Ishikawa (cell line): ENCODE measurements around the gene CAMK2N1.
A peak's percentile ranks its signal among the peaks of the same experiment; 100 is the strongest.

Experiments
- CEBPB ChIP-seq: IDR thresholded peaks from 2 replicates; pipeline ENCODE4 v1.6.1; 2012
- CREB1 ChIP-seq: IDR thresholded peaks from 2 replicates; pipeline ENCODE4 v1.6.1; 2012; ENCODE audit warnings: low read depth
- EGR1 ChIP-seq: IDR thresholded peaks from 2 replicates; pipeline ENCODE4 v1.6.1; 2012
- EP300 ChIP-seq: IDR thresholded peaks from 2 replicates; pipeline ENCODE4 v1.6.1; 2012; ENCODE audit warnings: borderline replicate concordance
- FOXM1 ChIP-seq: IDR thresholded peaks from 2 replicates; pipeline ENCODE4 v1.6.1; 2012; ENCODE audit warnings: low read depth, borderline replicate concordance
- NFIC ChIP-seq: IDR thresholded peaks from 2 replicates; pipeline ENCODE4 v1.6.1; 2012
- RAD21 ChIP-seq: IDR thresholded peaks from 2 replicates; pipeline ENCODE4 v1.6.1; 2012; ENCODE audit warnings: low read depth
- TAF1 ChIP-seq: IDR thresholded peaks from 2 replicates; pipeline ENCODE4 v1.6.1; 2012; ENCODE audit warnings: low read depth, mild to moderate bottlenecking
- TCF12 ChIP-seq: IDR thresholded peaks from 2 replicates; pipeline ENCODE4 v1.6.1; 2012; ENCODE audit warnings: low read depth
- TEAD4 ChIP-seq: IDR thresholded peaks from 2 replicates; pipeline ENCODE4 v1.6.1; 2012
- YY1 ChIP-seq: IDR thresholded peaks from 2 replicates; pipeline ENCODE4 v1.6.1; 2012; ENCODE audit warnings: low read depth
- ZBTB7A ChIP-seq: IDR thresholded peaks from 2 replicates; pipeline ENCODE4 v1.6.1; 2012; ENCODE audit warnings: low read depth
- TF ChIP-seq, protein P1 (sequence below): IDR thresholded peaks from 2 replicates; pipeline ENCODE4 v1.6.1; 2012
- TF ChIP-seq, protein P2 (sequence below): IDR thresholded peaks from 2 replicates; pipeline ENCODE4 v1.6.1; 2012
- TF ChIP-seq, protein P3 (sequence below): IDR thresholded peaks from 2 replicates; pipeline ENCODE4 v1.6.1; 2012; ENCODE audit warnings: low read depth, mild to moderate bottlenecking

The CAMK2N1 gene

DNA sequence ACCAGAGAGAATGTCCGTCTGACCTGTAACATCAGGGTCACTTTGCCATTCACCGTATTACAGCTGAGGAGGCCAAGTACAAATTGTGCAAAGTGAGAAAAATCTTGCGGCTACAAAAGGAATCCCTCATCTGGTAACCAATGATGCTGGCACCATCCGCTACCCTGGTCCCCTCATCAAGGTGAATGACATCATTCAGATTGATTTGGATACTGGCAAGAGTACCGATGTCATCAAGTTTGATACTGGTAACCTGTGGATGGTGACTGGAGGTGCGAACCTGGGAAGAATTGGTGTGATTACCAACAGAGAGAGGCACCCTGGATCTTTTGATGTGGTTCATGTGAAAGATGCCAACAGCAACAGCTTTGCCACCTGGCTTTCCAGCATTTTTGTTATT lies 40.3 kb upstream of the CAMK2N1 start:
- TF ChIP-seq TAF1 (no peak), RAD21 (no peak), FOXM1 (no peak), TCF12 (no peak), TEAD4 (no peak), EP300 (no peak), CEBPB (no peak), YY1 (no peak), NFIC (no peak), CREB1 (no peak), EGR1 (no peak), ZBTB7A (no peak)
- TF ChIP-seq, protein P1, sequence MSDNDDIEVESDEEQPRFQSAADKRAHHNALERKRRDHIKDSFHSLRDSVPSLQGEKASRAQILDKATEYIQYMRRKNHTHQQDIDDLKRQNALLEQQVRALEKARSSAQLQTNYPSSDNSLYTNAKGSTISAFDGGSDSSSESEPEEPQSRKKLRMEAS = no peak
- TF ChIP-seq, protein P2, sequence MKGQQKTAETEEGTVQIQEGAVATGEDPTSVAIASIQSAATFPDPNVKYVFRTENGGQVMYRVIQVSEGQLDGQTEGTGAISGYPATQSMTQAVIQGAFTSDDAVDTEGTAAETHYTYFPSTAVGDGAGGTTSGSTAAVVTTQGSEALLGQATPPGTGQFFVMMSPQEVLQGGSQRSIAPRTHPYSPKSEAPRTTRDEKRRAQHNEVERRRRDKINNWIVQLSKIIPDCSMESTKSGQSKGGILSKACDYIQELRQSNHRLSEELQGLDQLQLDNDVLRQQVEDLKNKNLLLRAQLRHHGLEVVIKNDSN = no peak
- TF ChIP-seq, protein P3, sequence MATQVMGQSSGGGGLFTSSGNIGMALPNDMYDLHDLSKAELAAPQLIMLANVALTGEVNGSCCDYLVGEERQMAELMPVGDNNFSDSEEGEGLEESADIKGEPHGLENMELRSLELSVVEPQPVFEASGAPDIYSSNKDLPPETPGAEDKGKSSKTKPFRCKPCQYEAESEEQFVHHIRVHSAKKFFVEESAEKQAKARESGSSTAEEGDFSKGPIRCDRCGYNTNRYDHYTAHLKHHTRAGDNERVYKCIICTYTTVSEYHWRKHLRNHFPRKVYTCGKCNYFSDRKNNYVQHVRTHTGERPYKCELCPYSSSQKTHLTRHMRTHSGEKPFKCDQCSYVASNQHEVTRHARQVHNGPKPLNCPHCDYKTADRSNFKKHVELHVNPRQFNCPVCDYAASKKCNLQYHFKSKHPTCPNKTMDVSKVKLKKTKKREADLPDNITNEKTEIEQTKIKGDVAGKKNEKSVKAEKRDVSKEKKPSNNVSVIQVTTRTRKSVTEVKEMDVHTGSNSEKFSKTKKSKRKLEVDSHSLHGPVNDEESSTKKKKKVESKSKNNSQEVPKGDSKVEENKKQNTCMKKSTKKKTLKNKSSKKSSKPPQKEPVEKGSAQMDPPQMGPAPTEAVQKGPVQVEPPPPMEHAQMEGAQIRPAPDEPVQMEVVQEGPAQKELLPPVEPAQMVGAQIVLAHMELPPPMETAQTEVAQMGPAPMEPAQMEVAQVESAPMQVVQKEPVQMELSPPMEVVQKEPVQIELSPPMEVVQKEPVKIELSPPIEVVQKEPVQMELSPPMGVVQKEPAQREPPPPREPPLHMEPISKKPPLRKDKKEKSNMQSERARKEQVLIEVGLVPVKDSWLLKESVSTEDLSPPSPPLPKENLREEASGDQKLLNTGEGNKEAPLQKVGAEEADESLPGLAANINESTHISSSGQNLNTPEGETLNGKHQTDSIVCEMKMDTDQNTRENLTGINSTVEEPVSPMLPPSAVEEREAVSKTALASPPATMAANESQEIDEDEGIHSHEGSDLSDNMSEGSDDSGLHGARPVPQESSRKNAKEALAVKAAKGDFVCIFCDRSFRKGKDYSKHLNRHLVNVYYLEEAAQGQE = no peak

DNA sequence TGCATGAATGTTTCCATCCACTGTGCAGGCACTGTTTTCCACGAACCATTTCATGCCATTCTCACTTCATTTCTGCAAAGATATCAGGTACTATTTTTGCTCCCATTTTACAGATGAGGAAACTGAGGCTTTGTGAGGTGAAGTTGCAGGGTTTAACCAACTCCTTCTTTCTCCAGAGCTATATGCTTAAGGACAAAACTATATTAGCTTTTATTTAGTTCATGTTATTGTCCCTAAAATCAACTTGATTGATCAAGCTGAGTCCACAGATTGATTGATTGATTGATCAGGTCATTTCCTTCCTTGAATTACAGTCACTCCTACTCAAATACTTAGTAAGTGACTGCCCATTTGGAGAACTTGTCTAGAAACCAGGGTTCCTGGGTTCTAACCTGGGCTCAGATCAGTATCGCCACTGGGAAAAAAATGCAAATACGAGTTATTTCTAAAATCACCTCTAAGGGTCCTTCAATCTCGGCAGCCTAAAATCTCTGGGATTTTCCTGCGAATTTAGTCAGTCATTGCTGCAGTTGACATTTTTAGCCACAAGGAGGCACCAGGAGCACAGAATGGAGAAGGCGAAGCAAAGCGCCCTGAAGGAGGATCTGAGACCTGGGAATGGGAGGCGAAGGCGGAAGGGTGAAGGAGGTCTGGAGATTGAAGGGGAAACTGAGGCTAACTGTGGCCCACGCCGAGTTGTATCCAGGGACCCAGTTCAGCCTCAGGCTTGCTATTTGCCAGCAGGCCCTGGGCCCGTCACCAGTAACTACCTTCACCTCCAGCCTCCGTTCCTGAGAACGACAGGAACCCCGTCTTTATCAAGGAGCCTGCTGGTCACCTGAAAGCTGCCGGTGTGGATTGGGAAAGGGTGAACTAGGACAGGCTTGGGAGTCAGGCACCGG lies 36.2 kb upstream of the CAMK2N1 start:
- TF ChIP-seq NFIC = no peak
- peak; percentile 97 for TF ChIP-seq RAD21
- no peak for TF ChIP-seq YY1
- no peak for TF ChIP-seq EGR1

DNA sequence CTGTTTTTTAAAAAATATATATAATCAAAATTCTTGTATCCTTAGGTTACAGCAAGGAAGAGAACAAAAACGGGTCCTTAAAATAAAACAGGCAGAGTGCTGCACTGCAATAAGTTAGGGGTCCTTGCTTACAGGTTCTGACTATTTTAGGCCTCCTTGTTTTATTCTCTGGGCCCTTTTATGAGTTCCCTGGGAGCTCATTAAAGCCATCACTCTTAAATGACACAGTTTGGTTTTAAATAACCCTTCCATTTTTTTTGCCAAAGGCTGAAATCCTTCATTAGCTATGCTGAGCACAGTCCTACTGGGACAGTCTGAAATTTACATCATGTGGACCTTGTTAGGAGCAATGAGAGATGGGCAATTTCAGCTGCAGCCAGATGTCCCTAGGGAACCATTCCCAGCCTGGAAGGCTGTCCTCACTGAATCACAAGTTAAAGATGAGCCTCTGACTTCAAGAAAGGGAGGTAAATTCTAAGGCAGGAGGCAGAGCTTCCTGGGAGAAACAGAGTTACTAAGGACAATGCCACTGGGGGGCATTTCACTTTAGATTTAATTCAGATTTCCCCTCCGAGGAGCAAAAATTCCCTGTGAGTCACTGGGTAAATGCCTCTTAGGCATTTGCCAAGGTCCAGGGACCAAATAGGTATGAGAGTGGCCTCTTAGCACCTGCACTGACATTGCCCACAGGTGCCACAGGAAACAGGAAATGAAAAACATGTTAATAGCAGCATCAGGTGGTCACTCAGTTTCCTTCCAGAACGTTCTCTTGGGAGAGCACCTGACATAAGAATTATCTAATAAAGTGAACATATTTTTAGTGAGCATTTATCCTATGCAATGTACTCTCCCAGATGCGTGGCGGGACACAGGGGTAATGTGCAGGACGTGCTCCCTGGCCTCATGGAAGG lies 25.8 kb upstream of the CAMK2N1 start:
- TF ChIP-seq NFIC (no peak), CEBPB (no peak), YY1 (no peak), EP300 (no peak), CREB1 (no peak)
- TF ChIP-seq, protein P1 = no peak

DNA sequence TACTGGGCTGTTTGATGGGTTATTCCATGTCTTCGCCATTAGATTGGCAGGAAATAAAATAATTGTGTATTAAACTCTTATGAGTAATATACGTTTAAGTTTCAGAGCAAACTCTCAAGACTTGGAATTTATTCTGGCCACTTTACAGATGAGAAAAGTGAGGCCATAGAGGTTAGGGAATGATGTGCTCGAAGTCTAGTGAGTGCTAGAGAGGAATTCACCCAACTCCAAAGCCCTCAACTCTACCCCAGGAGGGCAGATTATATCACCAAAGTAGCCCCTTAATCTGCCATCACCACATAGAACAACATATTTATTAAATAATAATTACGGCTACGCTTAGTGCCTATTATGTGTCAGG lies 22.4 kb upstream of the CAMK2N1 start:
- TF ChIP-seq YY1 (no peak), ZBTB7A (no peak), TCF12 (no peak), RAD21 (no peak)
- TF ChIP-seq, protein P3 = no peak

DNA sequence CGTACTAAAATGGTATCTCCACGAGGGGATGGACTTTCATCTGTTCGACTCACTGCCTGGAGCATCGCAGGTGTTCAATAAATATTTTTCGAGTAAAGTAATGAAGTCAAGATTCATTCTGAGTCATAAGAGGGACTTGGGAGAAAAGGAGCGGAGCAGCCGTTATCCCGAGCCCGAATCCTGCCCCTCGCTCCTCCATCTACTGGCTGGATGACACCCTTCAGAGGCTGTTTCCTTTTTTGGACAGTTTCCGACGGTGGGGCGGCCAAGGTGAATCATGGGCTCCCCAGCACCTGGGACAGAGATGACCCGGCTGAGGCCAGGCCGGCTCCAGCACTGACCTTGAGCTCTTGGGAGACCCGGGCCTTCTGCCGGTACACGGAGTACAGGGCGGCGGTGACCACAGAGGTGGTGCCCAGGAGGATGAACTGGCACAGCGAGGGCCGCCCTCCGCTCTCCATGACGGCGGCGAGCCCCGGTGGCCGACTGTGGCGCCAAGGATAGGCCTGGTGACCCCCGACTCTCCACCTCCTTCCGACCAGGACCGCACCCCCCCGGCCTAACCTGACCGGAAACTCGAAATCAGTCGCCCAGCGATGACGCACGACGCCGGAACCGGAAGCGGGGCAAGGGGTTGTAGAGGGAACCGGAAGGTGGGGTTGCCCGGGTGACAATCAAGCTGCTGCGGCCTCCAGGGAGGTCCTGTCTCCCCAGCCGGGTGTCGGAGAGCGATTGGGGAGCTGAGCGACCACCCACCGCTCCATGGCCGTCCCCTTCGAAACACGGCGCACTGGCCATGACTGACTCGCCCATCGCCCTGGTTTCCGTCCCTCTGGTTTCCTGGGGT lies 21.8 kb upstream of the CAMK2N1 start, which contains the start of gene MUL1:
MUL1 (minus strand) TSS at position 588 of the 847 bp plus-strand sequence; CDS start at position 461, 127 bp downstream.
- no peak for TF ChIP-seq YY1
- TF ChIP-seq TEAD4 = peak; percentile 6; the same call in 1 of the 2 replicates
- TF ChIP-seq, protein P2 = peak; percentile 36; the same call in 1 of the 2 replicates
- TF ChIP-seq, protein P1 = peak; percentile 52; the same call in 1 of the 2 replicates
- TF ChIP-seq ZBTB7A = no peak
- TF ChIP-seq TCF12 = peak; percentile 54; the same call in 1 of the 2 replicates
- no peak for TF ChIP-seq NFIC
- TF ChIP-seq EP300 = no peak
- no peak for TF ChIP-seq RAD21
- TF ChIP-seq EGR1 = no peak
- TF ChIP-seq TAF1 = peak; percentile 66
- peak; percentile 96 for TF ChIP-seq CREB1
- no peak for TF ChIP-seq CEBPB
- TF ChIP-seq FOXM1 = no peak
- TF ChIP-seq, protein P3 = peak; percentile 61
